Measurements from ENCODE around the gene CAPNS2. TPM values are rescaled to one million over a fixed set of nuclear protein-coding genes. Genes with fewer than 3 reads are reported as not detected.

The CAPNS2 gene
- total and polyA plus RNA-seq, 2 of the 13 experiments (the other 11 are each of a cell fraction or from before 2014, with no cell fraction given), result 0.29 TPM; not detected in 1

GRCh38 chr16:55571191-55571897 lies 4.9 kb downstream of the CAPNS2 start (continued):
- TF ChIP-seq, protein P1, sequence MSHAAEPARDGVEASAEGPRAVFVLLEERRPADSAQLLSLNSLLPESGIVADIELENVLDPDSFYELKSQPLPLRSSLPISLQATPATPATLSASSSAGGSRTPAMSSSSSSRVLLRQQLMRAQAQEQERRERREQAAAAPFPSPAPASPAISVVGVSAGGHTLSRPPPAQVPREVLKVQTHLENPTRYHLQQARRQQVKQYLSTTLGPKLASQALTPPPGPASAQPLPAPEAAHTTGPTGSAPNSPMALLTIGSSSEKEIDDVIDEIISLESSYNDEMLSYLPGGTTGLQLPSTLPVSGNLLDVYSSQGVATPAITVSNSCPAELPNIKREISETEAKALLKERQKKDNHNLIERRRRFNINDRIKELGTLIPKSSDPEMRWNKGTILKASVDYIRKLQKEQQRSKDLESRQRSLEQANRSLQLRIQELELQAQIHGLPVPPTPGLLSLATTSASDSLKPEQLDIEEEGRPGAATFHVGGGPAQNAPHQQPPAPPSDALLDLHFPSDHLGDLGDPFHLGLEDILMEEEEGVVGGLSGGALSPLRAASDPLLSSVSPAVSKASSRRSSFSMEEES (CRISPR knock-in tag; IDR thresholded peaks at IDR 0.05), result peak; percentile 88
- TF ChIP-seq DDIT3 (CRISPR knock-in tag; IDR thresholded peaks at IDR 0.05) (no peak), ZKSCAN5 (CRISPR knock-in tag; IDR thresholded peaks at IDR 0.05) (no peak), ISL2 (CRISPR knock-in tag; IDR thresholded peaks at IDR 0.05) (peak; percentile 78), KDM5B (CRISPR knock-in tag; IDR thresholded peaks at IDR 0.05; ENCODE audit: borderline replicate concordance) (no peak), ZBTB1 (CRISPR knock-in tag; IDR thresholded peaks at IDR 0.05; ENCODE audit: borderline replicate concordance) (no peak), ZFP90 (CRISPR knock-in tag; IDR thresholded peaks at IDR 0.05; ENCODE audit: borderline replicate concordance) (no peak), CBX5 (CRISPR knock-in tag; IDR thresholded peaks at IDR 0.05; ENCODE audit: borderline replicate concordance) (peak; percentile 87; the same call in 1 of the 2 replicates), ZFX (CRISPR knock-in tag; IDR thresholded peaks at IDR 0.05; ENCODE audit: low read depth) (0 out of 2 replicates have a peak, but pooled peaks have one; percentile 19), CEBPB (IDR thresholded peaks at IDR 0.05; ENCODE audit: borderline replicate concordance, low read depth, low read length) (peak; percentile 67), ZNF30 (CRISPR knock-in tag; IDR thresholded peaks at IDR 0.05) (no peak), YEATS4 (CRISPR knock-in tag; IDR thresholded peaks at IDR 0.05; ENCODE audit: borderline replicate concordance) (no peak), MED8 (CRISPR knock-in tag; IDR thresholded peaks at IDR 0.05; ENCODE audit: insufficient replicate concordance) (no peak), TRIM24 (CRISPR knock-in tag; IDR thresholded peaks at IDR 0.05) (no peak), IRF2 (CRISPR knock-in tag; IDR thresholded peaks at IDR 0.05) (peak; percentile 56; the same call in 1 of the 2 replicates), ZNF33A (CRISPR knock-in tag; IDR thresholded peaks at IDR 0.05; ENCODE audit: borderline replicate concordance) (no peak), ZNF761 (CRISPR knock-in tag; conservative IDR thresholded peaks at IDR 0.05) (no peak), SAFB2 (CRISPR knock-in tag; IDR thresholded peaks at IDR 0.05; ENCODE audit: borderline replicate concordance, low read depth) (no peak)
- TF ChIP-seq, protein P2, sequence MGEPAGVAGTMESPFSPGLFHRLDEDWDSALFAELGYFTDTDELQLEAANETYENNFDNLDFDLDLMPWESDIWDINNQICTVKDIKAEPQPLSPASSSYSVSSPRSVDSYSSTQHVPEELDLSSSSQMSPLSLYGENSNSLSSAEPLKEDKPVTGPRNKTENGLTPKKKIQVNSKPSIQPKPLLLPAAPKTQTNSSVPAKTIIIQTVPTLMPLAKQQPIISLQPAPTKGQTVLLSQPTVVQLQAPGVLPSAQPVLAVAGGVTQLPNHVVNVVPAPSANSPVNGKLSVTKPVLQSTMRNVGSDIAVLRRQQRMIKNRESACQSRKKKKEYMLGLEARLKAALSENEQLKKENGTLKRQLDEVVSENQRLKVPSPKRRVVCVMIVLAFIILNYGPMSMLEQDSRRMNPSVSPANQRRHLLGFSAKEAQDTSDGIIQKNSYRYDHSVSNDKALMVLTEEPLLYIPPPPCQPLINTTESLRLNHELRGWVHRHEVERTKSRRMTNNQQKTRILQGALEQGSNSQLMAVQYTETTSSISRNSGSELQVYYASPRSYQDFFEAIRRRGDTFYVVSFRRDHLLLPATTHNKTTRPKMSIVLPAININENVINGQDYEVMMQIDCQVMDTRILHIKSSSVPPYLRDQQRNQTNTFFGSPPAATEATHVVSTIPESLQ (CRISPR knock-in tag; conservative IDR thresholded peaks at IDR 0.05), result no peak
- TF ChIP-seq, protein P3, sequence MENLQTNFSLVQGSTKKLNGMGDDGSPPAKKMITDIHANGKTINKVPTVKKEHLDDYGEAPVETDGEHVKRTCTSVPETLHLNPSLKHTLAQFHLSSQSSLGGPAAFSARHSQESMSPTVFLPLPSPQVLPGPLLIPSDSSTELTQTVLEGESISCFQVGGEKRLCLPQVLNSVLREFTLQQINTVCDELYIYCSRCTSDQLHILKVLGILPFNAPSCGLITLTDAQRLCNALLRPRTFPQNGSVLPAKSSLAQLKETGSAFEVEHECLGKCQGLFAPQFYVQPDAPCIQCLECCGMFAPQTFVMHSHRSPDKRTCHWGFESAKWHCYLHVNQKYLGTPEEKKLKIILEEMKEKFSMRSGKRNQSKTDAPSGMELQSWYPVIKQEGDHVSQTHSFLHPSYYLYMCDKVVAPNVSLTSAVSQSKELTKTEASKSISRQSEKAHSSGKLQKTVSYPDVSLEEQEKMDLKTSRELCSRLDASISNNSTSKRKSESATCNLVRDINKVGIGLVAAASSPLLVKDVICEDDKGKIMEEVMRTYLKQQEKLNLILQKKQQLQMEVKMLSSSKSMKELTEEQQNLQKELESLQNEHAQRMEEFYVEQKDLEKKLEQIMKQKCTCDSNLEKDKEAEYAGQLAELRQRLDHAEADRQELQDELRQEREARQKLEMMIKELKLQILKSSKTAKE (CRISPR knock-in tag; IDR thresholded peaks at IDR 0.05; ENCODE audit: borderline replicate concordance), result peak; percentile 62; the same call in 1 of the 2 replicates
- TF ChIP-seq, protein P4, sequence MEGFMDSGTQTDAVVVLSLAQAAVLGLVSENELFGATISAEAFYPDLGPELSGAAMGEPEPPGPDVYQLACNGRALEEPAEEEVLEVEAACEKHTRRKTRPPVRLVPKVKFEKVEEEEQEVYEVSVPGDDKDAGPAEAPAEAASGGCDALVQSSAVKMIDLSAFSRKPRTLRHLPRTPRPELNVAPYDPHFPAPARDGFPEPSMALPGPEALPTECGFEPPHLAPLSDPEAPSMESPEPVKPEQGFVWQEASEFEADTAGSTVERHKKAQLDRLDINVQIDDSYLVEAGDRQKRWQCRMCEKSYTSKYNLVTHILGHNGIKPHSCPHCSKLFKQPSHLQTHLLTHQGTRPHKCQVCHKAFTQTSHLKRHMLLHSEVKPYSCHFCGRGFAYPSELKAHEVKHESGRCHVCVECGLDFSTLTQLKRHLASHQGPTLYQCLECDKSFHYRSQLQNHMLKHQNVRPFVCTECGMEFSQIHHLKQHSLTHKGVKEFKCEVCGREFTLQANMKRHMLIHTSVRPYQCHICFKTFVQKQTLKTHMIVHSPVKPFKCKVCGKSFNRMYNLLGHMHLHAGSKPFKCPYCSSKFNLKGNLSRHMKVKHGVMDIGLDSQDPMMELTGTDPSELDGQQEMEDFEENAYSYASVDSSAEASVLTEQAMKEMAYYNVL (CRISPR knock-in tag; IDR thresholded peaks at IDR 0.05; ENCODE audit: borderline replicate concordance), result no peak
